GM12875 (cell line): ENCODE results near the gene EXOC6.
"Not testable (repeated sequence)": the region's sequence is repeated elsewhere in the genome, so short reads cannot be mapped to it uniquely, and the experiment has no call there.

ENCODE experiments used
- H3K4me3 ChIP-seq: one replicate; pipeline ENCODE4 v1.5.1; 2011; ENCODE audit warnings: low read depth, low read length, control low read depth
- CTCF ChIP-seq: IDR thresholded peaks from 2 replicates; pipeline ENCODE4 v1.5.1; 2011; ENCODE audit warnings: low read depth, mild to moderate bottlenecking, control low read depth, inconsistent platforms, low read length, moderate library complexity, borderline replicate concordance; ENCODE audit not compliant: insufficient read depth

Gene EXOC6

DNA sequence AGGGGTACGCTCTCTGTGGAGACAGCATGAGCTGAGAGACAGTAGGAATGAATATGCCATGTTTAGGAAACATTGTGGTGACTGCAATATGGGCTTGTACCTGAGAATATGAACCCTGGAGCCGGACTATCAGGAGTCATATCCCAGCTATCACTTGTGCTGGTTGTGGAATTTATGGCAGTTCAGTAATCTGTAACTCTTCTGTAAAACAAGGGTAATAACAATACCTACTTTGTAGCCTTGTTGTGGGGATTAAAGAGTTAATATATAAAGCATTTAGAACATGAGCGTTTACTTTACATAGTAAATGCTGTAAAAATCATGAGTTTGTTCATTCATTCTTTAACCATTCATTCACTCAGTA lies 44.4 kb downstream of the EXOC6 start:
- H3K4me3 ChIP-seq: no peak overlapping the region
- no peak for TF ChIP-seq CTCF

GRCh38 chr10:92894081-92894655 lies 45.8 kb downstream of the EXOC6 start:
- TF ChIP-seq CTCF: no peak
- no peak overlapping the region for H3K4me3 ChIP-seq

GRCh38 chr10:92897916-92898315 lies 49.6 kb downstream of the EXOC6 start:
- TF ChIP-seq CTCF: no peak
- no peak overlapping the region for H3K4me3 ChIP-seq

- no peak for TF ChIP-seq CTCF
- H3K4me3 ChIP-seq: no peak overlapping the region
These were observed 53.5 kb downstream of the EXOC6 start for GRCh38 chr10:92901819-92902251.

DNA sequence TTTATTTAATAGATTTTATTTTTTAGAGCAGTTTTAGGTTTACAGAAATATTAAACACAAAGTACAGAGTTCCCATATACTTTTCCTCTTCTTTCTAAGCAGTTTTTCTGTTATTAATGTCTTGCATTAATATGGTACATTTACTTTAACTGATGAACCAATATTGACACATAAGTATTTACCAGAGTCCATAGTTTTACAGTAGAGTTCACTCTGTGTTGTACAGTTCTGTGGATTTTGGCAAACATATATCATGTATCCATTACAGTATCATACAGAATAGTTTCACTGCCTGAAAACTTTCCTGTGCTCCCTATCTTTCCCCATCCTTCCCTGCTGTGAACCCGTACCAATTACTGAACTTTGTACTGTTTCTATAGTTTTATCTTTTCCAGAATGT lies 55.3 kb downstream of the EXOC6 start:
- H3K4me3 ChIP-seq: no peak overlapping the region
- TF ChIP-seq CTCF: no peak

DNA sequence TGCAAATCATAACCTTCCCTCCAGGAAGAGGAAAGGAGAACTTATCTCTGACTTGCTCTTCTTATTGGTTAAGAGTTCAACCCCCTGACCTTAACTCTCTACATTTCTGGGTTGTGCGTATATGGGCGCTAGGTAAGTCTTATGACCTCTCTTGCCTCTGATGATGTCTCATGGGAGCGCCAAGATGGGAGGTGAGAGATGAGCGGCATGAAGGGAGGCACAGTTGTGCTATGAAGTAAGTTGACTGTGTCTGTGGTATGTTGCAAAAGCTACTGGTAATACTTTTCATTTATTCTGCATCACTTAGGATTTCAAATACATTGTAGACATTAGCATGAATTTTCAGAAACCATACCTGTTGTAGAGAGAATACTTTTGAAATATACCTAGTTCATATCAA lies 59.0 kb downstream of the EXOC6 start:
- H3K4me3 ChIP-seq: no peak overlapping the region
- no peak for TF ChIP-seq CTCF

GRCh38 chr10:92912631-92913030 lies 64.3 kb downstream of the EXOC6 start:
- H3K4me3 ChIP-seq: not testable (repeated sequence)

DNA sequence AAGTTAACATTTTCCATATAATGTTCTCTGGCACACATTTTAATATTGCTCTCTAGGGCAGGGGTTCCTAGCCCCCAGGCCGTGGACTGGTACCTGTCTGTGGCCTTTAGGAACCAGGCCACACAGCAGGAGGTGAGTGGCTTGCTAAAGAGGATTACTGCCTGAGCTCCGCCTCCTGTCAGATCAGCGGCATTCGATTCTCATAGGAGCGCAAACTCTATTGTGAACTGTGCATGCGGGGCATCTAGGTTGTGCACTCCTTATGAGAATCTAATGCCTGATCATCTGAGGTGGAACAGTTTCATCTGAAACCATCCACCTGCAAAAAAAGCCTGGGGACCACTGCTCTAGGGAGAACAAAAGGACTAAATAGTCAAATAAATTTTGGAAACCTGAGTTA lies 65.7 kb downstream of the EXOC6 start:
- H3K4me3 ChIP-seq: no peak overlapping the region
- TF ChIP-seq CTCF: no peak
